Measurements from ENCODE around the gene NNMT. TPM values are rescaled to one million over a fixed set of nuclear protein-coding genes. Genes with fewer than 3 reads are reported as not detected.

Gene NNMT
- total RNA-seq, 1 experiment from 2014 or later, result not detected

- TF ChIP-seq CTCF (conservative IDR thresholded peaks at IDR 0.05), result no peak
- H3T11ph ChIP-seq (ENCODE audit: low read length), result no peak overlapping the region
- H4K20me1 ChIP-seq (ENCODE audit: control insufficient read depth, insufficient read depth, insufficient read length), result no peaks in the 10 kb centered on the region
- H3K9me3 ChIP-seq (ENCODE audit: control insufficient read depth, low read depth, low read length), result no peaks in the 10 kb centered on the region
- H3K27ac ChIP-seq (ENCODE audit: insufficient read length, low read depth, low read length), result no peak overlapping the region
- H3K18ac ChIP-seq (ENCODE audit: insufficient read length, low read depth, low read length), result no peak overlapping the region
- no peak overlapping the region for H2BK12ac ChIP-seq (ENCODE audit: insufficient read length, low read depth, low read length)
- H4K91ac ChIP-seq (ENCODE audit: insufficient read length, low read depth, low read length), result no peak overlapping the region
- peaks cover 5 to 8% of the 10 kb centered on the region in 2 experiments; a peak in 3 of 4 replicates for H3K4me1 Mint-ChIP-seq
- no peaks in the 10 kb centered on the region for H3K79me2 ChIP-seq (ENCODE audit: insufficient read depth, low read length)
- H3K14ac ChIP-seq (ENCODE audit: insufficient read depth, low read length), result no peak overlapping the region
- H4K8ac ChIP-seq (replicated peaks; ENCODE audit: insufficient read length, low read depth, low read length), result no peak overlapping the region
- H3K23ac ChIP-seq (ENCODE audit: insufficient read length, low read depth, low read length), result no peak overlapping the region
- H2BK5ac ChIP-seq (ENCODE audit: insufficient read length, low read length), result no peak overlapping the region
- no peak overlapping the region for H2BK20ac ChIP-seq (ENCODE audit: low read depth, low read length, poor library complexity, severe bottlenecking)
- H3K4ac ChIP-seq (ENCODE audit: low read depth, low read length), result no peak overlapping the region
- H3K9ac ChIP-seq (ENCODE audit: extremely low read depth, insufficient read length, low read length), result no peak overlapping the region
- H2AFZ ChIP-seq (ENCODE audit: low read length), result no peak overlapping the region
- peaks cover 11 to 14% of the 10 kb centered on the region in 2 experiments for H3K9me3 Mint-ChIP-seq
- H3K36me3 Mint-ChIP-seq (ENCODE audit: insufficient read depth in 1 of 3, low read depth in 3 of 3), result peaks cover 0 to 13% (median 0%) of the 10 kb centered on the region in 3 experiments; a peak in 3 of 7 replicates
- H3K27ac Mint-ChIP-seq, result no peak overlapping the region
- H2AK5ac ChIP-seq (ENCODE audit: insufficient read length, low read length), result no peak overlapping the region
- WGBS (ENCODE audit: extremely low coverage, insufficient read length, low lambda C conversion rate), result no CpG with 5 or more reads among the region's 1 CpG
- no peak overlapping the region for H3K4me3 Mint-ChIP-seq
- H3K27me3 Mint-ChIP-seq (ENCODE audit: low read depth), result peaks cover 10% of the 10 kb centered on the region
- DNase-seq, result no peak
- no peak overlapping the region for H2BK15ac ChIP-seq (ENCODE audit: low read depth, low read length)
- H3K23me2 ChIP-seq (ENCODE audit: insufficient read length, low read depth, low read length, poor library complexity, severe bottlenecking), result no peaks in the 10 kb centered on the region
- no peak overlapping the region for H3K56ac ChIP-seq (ENCODE audit: insufficient read length, low read depth, low read length)
- no peak overlapping the region for H3K4me2 ChIP-seq (ENCODE audit: insufficient read depth, insufficient read length, low read length)
- H2BK120ac ChIP-seq (ENCODE audit: low read depth, low read length, poor library complexity, severe bottlenecking), result no peak overlapping the region
- H3K27me3 ChIP-seq (ENCODE audit: insufficient read depth, low read length), result no peaks in the 10 kb centered on the region
- no peaks in the 10 kb centered on the region for H3K79me1 ChIP-seq (ENCODE audit: insufficient read depth, low read depth, low read length, poor library complexity, severe bottlenecking)
- no peak overlapping the region for H4K5ac ChIP-seq (ENCODE audit: insufficient read length, low read depth, low read length)
- no peaks in the 10 kb centered on the region for H3K4me1 ChIP-seq (ENCODE audit: insufficient read depth, low read length)
These were observed 8.8 kb downstream of the NNMT start for GRCh38 chr11:114304969-114305368.
